ENCODE measurements around the gene KIFC3. TPM values are rescaled to one million over a fixed set of nuclear protein-coding genes. Genes with fewer than 3 reads are reported as not detected.

Gene KIFC3
- total RNA-seq, 1 donor = 40.5 TPM

DNA sequence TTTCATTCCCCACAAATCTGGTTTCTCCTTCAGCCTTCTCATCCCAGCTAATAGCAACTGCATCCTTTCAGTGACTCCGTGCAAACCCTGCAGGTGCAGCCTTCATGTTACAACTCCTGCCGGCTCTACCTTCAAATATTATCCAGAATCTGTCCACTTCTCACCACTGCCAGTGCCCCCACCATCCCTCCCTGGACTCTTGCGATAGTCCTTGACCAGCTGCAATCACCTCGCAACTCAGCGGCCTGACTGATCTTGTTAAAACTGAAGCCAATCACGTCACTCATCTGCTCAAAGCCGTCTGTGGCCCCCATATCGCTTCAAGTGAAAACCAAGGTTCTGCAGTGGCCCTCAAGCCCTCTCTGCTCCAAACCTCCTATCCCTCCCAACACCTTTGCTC lies 42.8 kb upstream of the KIFC3 start:
- peak; percentile 34 for DNase-seq (ENCODE audit: insufficient read length, low spot score, missing footprints)
- Histone ChIP-seq H2AFZ (ENCODE audit: low read length) (no peak overlapping the region), H3K4me3 (ENCODE audit: insufficient read depth, low read length) (no peak overlapping the region), H3K4me1 (ENCODE audit: insufficient read depth, low read length) (no peaks in the 10 kb centered on the region), H3K4me2 (ENCODE audit: insufficient read depth, low read length) (no peak overlapping the region), H4K20me1 (ENCODE audit: insufficient read depth, low read length) (no peaks in the 10 kb centered on the region), H3K79me2 (ENCODE audit: insufficient read depth, low read length) (no peaks in the 10 kb centered on the region), H3K9me3 (ENCODE audit: low read depth, low read length) (no peaks in the 10 kb centered on the region), H3K27ac (ENCODE audit: low read depth, low read length) (no peak overlapping the region), H3K27me3 (ENCODE audit: insufficient read depth, low read length) (peaks cover 17% of the 10 kb centered on the region), H3K36me3 (ENCODE audit: insufficient read depth, low read length) (no peaks in the 10 kb centered on the region)
- TF ChIP-seq, protein P1, sequence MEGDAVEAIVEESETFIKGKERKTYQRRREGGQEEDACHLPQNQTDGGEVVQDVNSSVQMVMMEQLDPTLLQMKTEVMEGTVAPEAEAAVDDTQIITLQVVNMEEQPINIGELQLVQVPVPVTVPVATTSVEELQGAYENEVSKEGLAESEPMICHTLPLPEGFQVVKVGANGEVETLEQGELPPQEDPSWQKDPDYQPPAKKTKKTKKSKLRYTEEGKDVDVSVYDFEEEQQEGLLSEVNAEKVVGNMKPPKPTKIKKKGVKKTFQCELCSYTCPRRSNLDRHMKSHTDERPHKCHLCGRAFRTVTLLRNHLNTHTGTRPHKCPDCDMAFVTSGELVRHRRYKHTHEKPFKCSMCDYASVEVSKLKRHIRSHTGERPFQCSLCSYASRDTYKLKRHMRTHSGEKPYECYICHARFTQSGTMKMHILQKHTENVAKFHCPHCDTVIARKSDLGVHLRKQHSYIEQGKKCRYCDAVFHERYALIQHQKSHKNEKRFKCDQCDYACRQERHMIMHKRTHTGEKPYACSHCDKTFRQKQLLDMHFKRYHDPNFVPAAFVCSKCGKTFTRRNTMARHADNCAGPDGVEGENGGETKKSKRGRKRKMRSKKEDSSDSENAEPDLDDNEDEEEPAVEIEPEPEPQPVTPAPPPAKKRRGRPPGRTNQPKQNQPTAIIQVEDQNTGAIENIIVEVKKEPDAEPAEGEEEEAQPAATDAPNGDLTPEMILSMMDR (IDR thresholded peaks at IDR 0.05; ENCODE audit: extremely low read depth, low read depth, low read length) = no peak

- Histone ChIP-seq H3K79me2 (ENCODE audit: insufficient read depth, low read length) (no peaks in the 10 kb centered on the region), H3K4me3 (ENCODE audit: insufficient read depth, low read length) (no peak overlapping the region), H2AFZ (ENCODE audit: low read length) (no peak overlapping the region), H3K36me3 (ENCODE audit: insufficient read depth, low read length) (no peaks in the 10 kb centered on the region), H3K27ac (ENCODE audit: low read depth, low read length) (no peak overlapping the region), H3K4me1 (ENCODE audit: insufficient read depth, low read length) (no peaks in the 10 kb centered on the region), H3K27me3 (ENCODE audit: insufficient read depth, low read length) (peaks cover 17% of the 10 kb centered on the region), H3K9me3 (ENCODE audit: low read depth, low read length) (no peaks in the 10 kb centered on the region), H4K20me1 (ENCODE audit: insufficient read depth, low read length) (no peaks in the 10 kb centered on the region), H3K4me2 (ENCODE audit: insufficient read depth, low read length) (no peak overlapping the region)
- no peak for DNase-seq (ENCODE audit: insufficient read length, low spot score, missing footprints)
- TF ChIP-seq, protein P1 (IDR thresholded peaks at IDR 0.05; ENCODE audit: extremely low read depth, low read depth, low read length) = no peak
Measured at GRCh38 chr16:57844416-57845030, 42.2 kb upstream of the KIFC3 start.

- H3K79me2 ChIP-seq (ENCODE audit: insufficient read depth, low read length) = no peaks in the 10 kb centered on the region
- no peaks in the 10 kb centered on the region for H3K9me3 ChIP-seq (ENCODE audit: low read depth, low read length)
- no peak for DNase-seq (ENCODE audit: insufficient read length, low spot score, missing footprints)
- H3K4me3 ChIP-seq (ENCODE audit: insufficient read depth, low read length) = no peak overlapping the region
- TF ChIP-seq, protein P1 (IDR thresholded peaks at IDR 0.05; ENCODE audit: extremely low read depth, low read depth, low read length) = no peak
- no peaks in the 10 kb centered on the region for H3K36me3 ChIP-seq (ENCODE audit: insufficient read depth, low read length)
- H2AFZ ChIP-seq (ENCODE audit: low read length) = no peak overlapping the region
- no peak overlapping the region for H3K27ac ChIP-seq (ENCODE audit: low read depth, low read length)
- H3K27me3 ChIP-seq (ENCODE audit: insufficient read depth, low read length) = peaks cover 22% of the 10 kb centered on the region
- no peaks in the 10 kb centered on the region for H4K20me1 ChIP-seq (ENCODE audit: insufficient read depth, low read length)
- no peaks in the 10 kb centered on the region for H3K4me1 ChIP-seq (ENCODE audit: insufficient read depth, low read length)
- no peak overlapping the region for H3K4me2 ChIP-seq (ENCODE audit: insufficient read depth, low read length)
Measured at GRCh38 chr16:57843400-57843799, 41.1 kb upstream of the KIFC3 start.

GRCh38 chr16:57842601-57843000 lies 40.3 kb upstream of the KIFC3 start:
- no peak for DNase-seq (ENCODE audit: insufficient read length, low spot score, missing footprints)
- no peak overlapping the region for H2AFZ ChIP-seq (ENCODE audit: low read length)
- no peak overlapping the region for H3K27ac ChIP-seq (ENCODE audit: low read depth, low read length)
- no peak overlapping the region for H3K4me3 ChIP-seq (ENCODE audit: insufficient read depth, low read length)
- H3K27me3 ChIP-seq (ENCODE audit: insufficient read depth, low read length) = peaks cover 22% of the 10 kb centered on the region
- H4K20me1 ChIP-seq (ENCODE audit: insufficient read depth, low read length) = no peaks in the 10 kb centered on the region
- TF ChIP-seq, protein P1 (IDR thresholded peaks at IDR 0.05; ENCODE audit: extremely low read depth, low read depth, low read length) = no peak
- no peaks in the 10 kb centered on the region for H3K79me2 ChIP-seq (ENCODE audit: insufficient read depth, low read length)
- H3K4me1 ChIP-seq (ENCODE audit: insufficient read depth, low read length) = no peaks in the 10 kb centered on the region
- no peak overlapping the region for H3K4me2 ChIP-seq (ENCODE audit: insufficient read depth, low read length)
- no peaks in the 10 kb centered on the region for H3K36me3 ChIP-seq (ENCODE audit: insufficient read depth, low read length)
- H3K9me3 ChIP-seq (ENCODE audit: low read depth, low read length) = no peaks in the 10 kb centered on the region

All from osteoblast (primary cell).